ENCODE data around the gene F7. TPM values are rescaled to one million over a fixed set of nuclear protein-coding genes. Genes with fewer than 3 reads are reported as not detected.

The F7 gene
- total RNA-seq, 4 donors from 2014 or later, result 0.69 TPM; not detected in 3

- intact Hi-C loops (cut with DNase I; ENCODE audit: low total_unique reads), result no loop called here
- no peak for DNase-seq
- H3K4me3 ChIP-seq, result no peak overlapping the region
- no peaks in the 10 kb centered on the region for H3K36me3 ChIP-seq
- no peak overlapping the region for H3K27ac ChIP-seq
- no peaks in the 10 kb centered on the region for H3K4me1 ChIP-seq
- TF ChIP-seq POLR2A (IDR thresholded peaks at IDR 0.05) (no peak), CTCF (IDR thresholded peaks at IDR 0.05) (no peak)
- no peaks in the 10 kb centered on the region for H3K27me3 ChIP-seq
- no peaks in the 10 kb centered on the region for H3K9me3 ChIP-seq
Measured at GRCh38 chr13:113074401-113074800, 31.2 kb upstream of the F7 start.

DNA sequence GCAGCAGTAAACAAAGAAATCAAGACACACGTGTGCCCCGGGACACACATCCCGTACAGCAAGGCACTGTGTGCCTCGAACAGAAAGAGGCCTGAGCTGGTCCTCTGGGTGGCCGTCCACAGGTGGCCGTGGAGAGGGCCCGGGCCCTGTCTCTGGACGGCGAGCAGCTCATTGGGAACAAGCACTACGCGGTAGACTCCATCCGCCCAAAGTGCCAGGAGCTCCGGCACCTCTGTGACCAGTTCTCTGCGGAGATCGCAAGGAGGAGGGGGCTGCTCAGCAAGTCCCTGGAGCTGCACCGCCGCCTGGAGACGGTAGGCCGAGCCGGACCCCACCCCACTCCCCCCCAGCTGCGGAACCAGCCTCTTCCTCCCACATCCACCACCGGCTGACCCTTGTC, 30.7 kb upstream of the F7 start:
- TF ChIP-seq POLR2A (IDR thresholded peaks at IDR 0.05) (no peak), CTCF (IDR thresholded peaks at IDR 0.05) (no peak)
- H3K9me3 ChIP-seq, result no peaks in the 10 kb centered on the region

DNA sequence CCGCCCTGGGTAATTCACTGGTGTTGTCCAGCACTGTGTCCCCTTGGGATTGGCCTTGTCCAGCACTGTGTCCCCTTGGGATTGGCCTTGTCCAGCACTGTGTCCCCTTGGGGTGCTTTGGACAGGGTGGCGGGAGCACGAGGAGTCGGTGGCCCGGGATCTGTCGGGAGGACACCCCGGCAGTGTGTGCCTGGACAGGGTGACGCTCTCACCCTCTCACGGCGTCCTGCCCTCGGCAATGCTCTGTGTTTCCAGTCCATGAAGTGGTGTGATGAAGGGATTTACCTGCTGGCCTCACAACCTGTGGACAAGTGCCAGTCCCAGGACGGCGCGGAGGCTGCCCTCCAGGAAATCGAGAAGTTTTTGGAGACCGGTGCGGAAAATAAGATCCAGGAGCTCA, 29.9 kb upstream of the F7 start:
- H3K4me1 ChIP-seq, result no peaks in the 10 kb centered on the region
- TF ChIP-seq POLR2A (IDR thresholded peaks at IDR 0.05), result no peak
- H3K27ac ChIP-seq, result no peak overlapping the region
- no peak for DNase-seq
- H3K36me3 ChIP-seq, result no peaks in the 10 kb centered on the region
- no peak overlapping the region for H3K4me3 ChIP-seq
- intact Hi-C loops (cut with DNase I; ENCODE audit: low total_unique reads), result no loop called here
- no peaks in the 10 kb centered on the region for H3K9me3 ChIP-seq
- H3K27me3 ChIP-seq, result no peaks in the 10 kb centered on the region

More for the DNA sequence above, 30.7 kb upstream of the F7 start:
- Histone ChIP-seq H3K4me3 (no peak overlapping the region), H3K4me1 (no peaks in the 10 kb centered on the region), H3K27me3 (no peaks in the 10 kb centered on the region), H3K36me3 (no peaks in the 10 kb centered on the region), H3K27ac (no peak overlapping the region)
- intact Hi-C loops (cut with DNase I; ENCODE audit: low total_unique reads), result no loop called here
- DNase-seq, result no peak

DNA sequence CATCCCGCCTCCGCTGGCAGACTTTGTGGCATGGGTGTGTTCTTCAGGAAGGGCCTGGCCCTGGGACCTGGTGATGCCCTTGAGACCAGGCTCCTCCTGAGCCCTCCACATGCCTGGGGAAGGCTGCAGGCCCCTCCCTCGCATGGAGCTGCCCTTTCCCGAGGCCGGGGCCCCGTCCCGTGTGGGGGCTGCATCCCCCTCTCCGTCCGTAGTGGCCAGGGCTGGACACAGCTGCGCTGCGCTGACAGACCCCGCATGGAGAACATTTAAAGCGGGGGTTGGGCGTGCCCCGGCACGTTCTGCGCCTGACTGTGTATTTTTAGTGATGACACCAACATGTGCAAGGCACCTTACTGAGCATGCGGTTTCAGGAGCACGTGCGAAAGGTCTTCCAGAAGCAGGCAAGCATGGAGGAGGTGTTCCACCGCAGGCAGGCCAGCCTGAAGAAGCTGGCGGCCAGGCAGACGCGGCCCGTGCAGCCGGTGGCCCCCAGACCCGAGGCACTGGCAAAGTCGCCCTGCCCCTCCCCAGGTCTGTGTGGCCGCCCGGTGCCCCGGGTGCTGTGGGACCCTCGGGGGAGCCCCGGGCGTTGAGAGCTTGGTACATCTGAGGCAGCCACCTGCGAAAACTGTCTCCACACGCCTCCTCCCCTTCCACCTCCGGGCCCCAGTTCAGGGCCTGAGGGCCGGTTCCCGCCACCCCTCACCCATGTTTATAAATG, 28.8 kb upstream of the F7 start:
- H3K27ac ChIP-seq, result no peak overlapping the region
- H3K4me1 ChIP-seq, result no peaks in the 10 kb centered on the region
- H3K4me3 ChIP-seq, result no peak overlapping the region
- intact Hi-C loops (cut with DNase I; ENCODE audit: low total_unique reads), result no loop called here
- no peak for DNase-seq
- H3K27me3 ChIP-seq, result no peaks in the 10 kb centered on the region
- no peak for TF ChIP-seq CTCF (IDR thresholded peaks at IDR 0.05)
- TF ChIP-seq POLR2A (IDR thresholded peaks at IDR 0.05), result no peak
- H3K9me3 ChIP-seq, result no peaks in the 10 kb centered on the region
- H3K36me3 ChIP-seq, result no peaks in the 10 kb centered on the region

DNA sequence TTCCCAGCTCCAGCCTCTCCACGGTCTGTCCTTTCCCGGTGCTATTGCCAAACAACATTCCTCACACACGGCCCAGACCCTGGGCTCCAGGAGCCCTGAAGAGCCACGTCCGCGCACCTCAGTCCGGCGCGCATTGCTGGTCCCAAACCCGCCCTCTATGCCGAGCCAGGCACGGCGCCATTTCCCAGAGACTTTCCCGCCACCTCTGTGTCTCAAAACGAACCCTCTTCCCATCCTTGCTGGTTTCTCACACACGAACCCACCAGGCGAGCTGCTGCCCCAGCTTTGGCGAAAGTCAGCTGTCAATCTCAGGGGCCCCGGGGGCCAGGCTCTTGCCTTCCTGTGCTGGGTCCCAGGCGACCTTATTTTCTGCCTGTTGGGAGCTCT, 28.0 kb upstream of the F7 start:
- TF ChIP-seq CTCF (IDR thresholded peaks at IDR 0.05), result no peak
- TF ChIP-seq POLR2A (IDR thresholded peaks at IDR 0.05), result no peak
- Histone ChIP-seq H3K9me3 (no peaks in the 10 kb centered on the region), H3K36me3 (no peaks in the 10 kb centered on the region)

More for the DNA sequence above, 28.0 kb upstream of the F7 start:
- Histone ChIP-seq H3K27ac (no peak overlapping the region), H3K27me3 (no peaks in the 10 kb centered on the region), H3K4me1 (no peaks in the 10 kb centered on the region), H3K4me3 (no peak overlapping the region)
- no peak for DNase-seq
- intact Hi-C loops (cut with DNase I; ENCODE audit: low total_unique reads), result no loop called here
